NCI-H510A treated with DMSO at 0.1 percent for 48 hours (cell line): ENCODE measurements around the gene MAEA.

ENCODE experiments used
- DNase-seq: peaks from one replicate; lab custom pipeline; 2025; lab: John Stamatoyannopoulos, UW

MAEA gene

DNA sequence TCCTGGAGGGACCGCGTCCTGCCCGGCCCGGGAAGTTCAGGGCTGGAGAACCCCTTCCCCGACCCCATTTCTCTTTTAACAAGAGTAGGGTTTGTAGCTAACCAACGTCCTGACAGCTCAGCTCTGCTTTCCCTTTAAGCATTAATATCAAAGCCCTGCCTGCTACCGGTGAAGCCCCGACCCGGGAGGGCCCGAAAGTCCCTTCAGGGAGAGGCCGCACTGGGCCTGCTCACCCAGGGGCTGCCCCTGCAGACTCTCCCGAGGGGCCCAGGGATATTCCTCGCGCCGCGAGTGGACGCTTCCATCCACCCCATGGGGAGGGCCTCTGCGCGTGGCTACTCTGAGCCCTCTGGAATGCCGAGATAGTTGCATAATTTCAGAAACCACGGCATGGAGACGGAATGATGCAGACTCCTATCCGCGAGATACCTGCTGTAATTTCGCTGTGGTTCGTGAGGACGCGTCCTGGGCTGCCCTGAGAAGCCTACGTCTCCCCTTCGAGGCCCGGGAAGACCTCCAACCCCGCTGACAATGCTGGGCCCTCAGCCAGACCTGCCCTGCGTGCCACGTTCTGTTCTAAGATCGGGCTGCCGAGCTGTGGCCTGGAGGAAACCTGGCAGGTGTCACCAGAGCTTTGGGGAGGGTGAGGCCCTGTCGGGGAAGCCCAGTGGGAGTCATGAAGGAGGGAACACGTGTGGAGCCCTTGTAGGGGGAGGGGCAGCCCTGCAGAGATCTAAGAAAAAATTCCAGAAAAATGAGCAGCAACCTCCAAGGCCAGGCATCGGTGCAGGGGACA, 39.8 kb upstream of the MAEA start:
- no peak for DNase-seq

GRCh38 chr4:1250527-1250812, 39.2 kb upstream of the MAEA start:
- DNase-seq: no peak

DNA sequence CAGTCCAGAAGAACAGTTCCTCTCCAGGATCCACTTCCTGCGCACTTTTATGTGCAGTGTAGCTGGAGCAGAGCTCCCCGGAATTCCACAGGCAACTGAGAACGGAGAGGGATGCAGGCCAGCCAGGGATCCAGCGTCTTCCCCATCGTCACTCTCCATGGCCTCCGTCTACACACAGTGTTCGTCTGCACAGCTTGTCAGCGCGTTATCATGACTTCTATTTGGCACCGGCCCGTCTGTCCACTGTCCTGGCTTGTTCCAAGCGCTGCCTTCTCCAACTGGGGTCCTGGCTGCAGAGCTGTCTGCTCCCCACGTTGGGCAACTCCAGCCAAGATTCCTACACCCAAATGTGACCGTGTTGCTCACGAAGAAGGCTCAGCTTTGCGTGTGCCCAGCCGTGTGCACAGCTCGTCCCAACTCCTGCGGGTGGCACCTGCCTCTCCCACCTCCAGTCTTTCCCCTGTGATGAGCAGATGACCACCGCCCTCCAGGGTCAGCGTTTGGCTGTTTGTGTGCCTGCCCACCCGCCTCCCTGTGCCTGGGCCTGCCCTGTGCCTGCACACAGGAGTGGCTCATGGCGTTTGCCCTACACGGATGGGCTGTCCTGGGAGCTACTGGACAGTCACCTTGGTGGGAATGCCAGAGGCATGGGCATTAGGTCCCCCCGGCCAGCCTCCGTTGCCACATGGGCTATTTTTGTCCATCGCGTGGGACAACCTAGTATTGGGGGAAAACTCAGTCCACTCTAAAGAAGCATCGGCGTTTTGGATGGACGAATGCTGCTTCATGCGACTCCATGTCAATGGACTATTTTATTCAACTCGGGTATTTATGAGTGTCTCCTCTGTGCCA, 38.5 kb upstream of the MAEA start:
- no peak for DNase-seq

DNA sequence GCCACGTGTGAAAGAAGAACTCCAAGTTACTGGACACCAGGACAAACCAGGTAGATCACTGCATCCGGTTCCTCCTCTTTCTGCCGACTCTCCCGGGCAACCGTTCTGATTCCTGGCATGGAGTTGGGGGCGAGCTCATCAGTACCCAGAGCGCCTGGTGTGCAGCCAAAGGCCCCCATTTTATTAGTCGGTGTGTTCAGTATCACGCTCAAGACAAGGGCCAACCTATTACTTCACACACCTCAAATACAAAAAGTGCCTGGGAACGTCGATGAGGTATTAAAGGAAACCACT, 38.0 kb upstream of the MAEA start:
- DNase-seq: no peak

DNA sequence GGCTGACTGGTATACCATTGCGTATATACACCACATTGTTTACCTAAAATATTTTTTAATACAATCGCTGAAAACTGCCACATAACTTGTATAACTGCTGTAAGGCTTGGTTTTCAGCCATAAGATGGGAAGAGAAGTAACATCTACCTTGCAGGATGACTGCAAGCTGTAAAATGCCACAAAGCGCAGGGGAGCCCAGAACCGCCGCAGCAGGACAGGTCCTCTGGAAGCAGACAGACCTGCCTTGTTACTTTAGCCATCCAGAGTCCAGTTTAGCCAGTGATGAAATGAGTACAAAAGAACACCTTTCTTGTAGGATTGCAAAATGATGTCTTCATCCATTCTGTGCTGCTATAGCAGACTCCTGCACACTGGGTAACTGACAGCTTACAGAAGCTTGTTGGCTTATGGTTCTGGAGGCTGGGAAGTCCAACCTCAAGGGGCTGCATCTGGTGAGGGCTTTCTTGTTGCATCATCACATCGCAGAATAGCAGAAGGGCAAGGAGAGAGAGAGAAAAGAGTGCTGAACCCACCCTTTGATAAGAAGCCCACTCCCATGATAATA, 36.7 kb upstream of the MAEA start:
- no peak for DNase-seq

DNA sequence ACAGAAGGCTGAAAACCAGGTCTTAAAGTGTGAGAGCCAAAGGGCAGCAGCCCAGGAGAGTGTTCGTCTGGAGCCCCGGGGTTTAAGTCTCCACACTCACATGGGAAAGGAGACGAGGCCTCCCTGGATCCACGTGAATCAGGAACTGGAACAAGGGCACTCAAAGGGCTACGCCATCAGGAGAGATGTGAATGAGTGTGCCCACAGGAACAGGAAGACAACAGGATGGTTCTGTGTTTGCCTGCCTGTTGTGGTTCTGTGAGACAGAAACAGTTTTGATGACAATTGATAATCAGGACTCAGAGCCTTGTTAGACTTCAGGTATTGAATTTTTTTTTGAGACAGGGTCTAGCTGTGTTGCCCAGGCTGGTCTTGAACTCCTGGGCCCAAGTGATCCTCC, 35.9 kb upstream of the MAEA start:
- DNase-seq: no peak

DNA sequence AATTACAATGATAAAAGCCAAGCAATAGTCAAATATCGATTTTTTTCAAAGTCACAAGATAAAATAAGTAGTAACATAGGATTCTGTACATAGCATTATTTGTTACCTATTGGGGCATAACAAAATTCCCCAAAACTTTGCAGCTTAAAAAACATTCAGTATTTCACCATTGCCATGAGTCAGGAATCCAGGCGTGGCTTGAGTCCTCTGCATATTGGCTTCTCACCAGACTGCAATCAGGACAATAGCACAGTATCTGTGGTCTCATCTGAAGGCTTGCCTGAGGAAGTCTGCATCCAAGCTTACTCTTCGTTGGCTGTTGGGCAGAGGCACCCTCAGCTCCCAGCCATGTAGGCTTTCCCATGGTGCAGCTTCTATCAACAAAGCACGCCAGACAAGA, 34.5 kb upstream of the MAEA start:
- no peak for DNase-seq

- DNase-seq: no peak
These were observed 34.0 kb upstream of the MAEA start for GRCh38 chr4:1255699-1256098.

DNA sequence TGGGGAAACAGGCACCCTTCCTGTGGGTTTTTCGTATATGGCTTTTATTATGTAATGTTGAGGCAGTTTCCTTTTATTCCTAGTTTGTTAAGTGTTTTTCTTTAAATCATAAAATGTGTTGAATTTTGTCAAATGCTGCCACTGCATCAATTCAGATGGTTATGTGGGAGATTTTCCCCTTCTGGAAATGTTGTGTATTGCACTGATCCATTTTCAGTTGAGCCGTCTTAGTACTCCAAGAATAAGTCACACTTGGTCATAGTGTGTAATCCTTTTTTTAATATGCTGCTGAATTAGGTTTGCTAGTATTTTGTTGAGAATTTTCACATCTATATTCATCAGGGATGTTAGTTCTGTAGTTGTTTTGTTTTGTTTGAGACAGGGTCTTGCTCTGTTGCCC, 31.2 kb upstream of the MAEA start:
- no peak for DNase-seq

- no peak for DNase-seq
These were observed 29.7 kb upstream of the MAEA start for GRCh38 chr4:1259966-1260365.

DNA sequence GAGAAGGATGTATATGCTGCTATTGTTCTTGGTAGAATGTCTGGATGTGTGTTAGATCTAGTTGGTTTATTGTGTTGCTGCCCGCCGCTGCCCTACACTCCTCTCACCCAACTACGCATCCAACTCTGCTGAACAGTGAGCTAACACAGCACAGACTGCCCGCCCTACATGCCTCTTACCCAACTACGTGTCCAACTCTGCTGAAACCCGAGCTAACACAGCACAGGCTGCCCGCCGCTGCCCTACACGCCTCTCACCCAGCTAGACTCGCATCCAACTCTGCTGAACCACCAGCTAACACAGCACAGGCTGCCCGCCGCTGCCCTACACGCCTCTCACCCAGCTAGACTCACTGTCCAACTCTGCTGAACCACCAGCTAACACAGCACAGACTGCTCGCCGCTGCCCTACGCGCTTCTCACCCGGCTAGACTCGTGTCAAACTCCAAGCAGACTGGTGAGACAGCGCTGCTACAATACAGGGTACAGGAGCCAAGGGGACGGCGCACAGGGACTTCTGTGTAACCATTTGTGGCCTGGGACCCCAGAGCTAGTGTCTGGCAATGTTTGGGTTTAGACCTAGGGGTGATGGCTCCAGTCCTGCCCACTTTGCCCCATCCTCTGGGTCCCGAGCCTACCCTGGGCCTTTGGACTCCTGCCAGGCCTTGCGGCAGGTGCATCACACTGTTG, 29.1 kb upstream of the MAEA start:
- DNase-seq: peak; percentile 4

DNA sequence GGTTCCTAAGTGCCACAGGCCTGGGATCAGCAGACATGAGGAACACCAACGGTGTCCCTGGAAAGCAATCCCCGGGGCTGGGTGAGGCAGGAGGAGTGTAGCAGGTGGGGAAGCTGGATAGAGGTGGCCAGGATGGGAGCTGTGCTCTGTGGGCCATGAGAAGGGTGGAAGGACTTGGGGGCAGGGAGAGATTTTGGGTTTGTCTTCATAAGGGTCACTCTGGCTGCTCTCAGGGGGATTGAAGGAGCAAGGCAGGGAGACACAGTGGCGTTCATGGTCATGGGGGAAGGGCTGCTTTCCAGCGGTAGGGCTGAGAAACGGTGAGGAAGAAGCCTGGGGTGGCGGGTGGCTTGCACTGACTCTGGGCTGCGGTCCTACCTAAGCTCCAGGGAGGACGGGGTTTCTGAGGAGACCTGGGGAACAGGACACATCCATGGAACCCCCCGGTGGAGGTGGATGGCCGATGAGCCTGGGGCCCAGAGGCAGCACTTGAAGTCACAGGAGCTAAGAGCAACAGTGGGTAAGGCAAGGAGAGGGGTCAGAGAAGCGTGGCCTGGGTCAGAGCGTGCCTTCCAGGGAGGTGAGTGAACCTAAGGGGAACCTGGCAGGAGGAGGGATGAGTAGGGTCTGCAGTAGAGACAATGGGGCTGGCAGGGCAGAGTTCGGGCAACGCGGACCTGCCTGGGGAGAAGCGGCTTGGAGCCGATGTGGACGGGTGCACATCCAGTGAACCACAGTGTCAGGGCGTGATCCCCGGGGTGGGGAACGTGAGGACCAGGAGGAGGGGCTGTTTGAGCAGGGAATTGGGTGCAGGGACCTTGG, 28.4 kb upstream of the MAEA start:
- DNase-seq: no peak

DNA sequence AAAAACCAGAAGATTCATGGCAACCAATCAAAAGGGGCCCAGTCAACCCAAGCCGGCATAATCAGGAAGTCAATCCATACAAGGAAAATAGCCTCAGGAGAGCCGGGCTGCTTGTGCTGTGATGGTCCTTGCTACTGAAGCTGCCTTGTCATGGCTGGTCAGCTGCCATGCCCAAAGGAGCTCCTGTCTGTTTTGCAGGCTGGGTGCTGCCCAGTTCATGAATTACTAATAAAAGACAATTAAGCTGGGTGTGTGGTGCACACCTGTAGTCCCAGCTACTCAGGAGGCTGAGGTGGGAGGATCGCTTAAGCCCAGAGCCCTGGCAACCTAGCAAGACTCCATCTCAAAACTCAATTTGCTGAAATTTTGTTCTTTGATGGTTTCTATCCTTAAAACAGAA, 24.7 kb upstream of the MAEA start:
- no peak for DNase-seq

DNA sequence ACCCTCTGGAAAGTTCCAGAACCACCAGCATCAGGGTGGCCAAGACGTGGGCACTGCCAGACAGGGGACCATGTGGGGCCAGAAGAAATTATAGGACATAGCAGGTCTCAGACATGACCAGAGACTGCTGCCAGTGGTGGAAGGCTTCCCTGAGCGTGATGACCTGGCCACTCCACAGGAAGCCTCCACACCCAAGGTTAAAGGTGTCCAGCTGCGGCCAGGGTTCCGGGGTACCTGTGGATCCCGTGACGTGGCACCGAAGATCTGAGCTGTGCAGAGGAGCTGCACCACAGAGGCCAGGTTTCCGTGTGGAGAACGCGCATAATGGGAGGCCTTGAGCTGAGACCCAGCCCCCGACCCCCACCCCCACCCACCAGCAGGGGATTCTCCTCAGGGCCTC, 24.3 kb upstream of the MAEA start:
- no peak for DNase-seq

DNA sequence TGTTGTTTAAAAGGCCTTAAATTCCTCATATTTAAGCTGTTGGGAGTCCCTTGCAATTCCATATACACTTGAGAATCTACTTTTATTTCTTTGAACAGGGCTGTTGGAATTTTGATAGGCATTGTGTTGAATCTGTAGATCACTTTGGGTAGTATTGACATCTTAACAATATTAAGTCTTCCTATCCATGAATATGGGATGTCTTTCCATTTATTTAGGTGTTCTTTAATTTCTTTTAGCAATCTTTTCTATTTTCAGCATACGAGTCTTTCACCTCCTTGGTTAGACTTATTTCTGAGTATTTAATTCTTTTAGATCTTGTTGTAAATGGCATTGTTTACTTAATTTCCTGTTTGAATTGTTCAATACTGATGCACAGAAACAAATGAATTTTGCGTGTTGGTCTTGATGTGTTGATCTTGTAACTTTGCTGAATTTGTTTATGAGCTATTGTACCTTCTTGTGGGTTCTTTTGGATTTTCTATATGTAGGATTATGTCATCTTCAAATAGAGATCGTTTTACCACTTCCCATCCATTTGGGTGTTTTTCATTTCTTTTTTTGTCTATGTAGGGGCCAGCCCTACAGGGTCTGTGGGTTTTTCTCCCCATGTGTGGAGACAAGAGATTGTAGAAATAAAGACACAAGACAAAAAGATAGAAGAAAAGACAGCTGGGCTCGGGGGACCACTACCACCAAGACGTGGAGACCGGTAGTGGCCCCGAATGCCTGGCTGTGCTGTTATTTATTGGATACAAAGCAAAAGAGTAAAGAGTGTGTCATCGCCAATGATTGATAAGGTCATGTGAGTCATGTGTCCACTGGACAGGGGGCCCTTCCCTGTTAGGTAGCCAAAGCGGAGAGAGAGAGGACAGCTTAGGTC, 22.6 kb upstream of the MAEA start:
- no peak for DNase-seq

DNA sequence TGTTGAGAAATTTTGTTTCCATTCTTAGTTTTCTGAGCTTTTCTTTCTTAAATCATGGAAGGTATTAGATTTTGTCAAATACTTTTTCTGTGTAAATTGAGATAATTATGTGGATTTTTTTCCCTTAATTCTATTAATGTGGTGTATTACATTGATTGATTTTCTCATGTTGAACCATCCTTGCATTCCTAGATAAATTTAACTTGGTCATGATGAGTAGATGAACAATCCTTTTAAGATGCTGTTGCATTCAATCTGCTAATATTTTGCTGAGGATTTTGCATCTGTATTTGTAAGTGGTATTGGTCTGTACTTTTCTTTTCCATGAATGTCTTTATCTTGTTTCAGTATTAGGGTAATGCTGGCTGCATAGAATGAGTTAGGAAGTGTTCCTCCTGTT, 20.5 kb upstream of the MAEA start:
- no peak for DNase-seq

DNA sequence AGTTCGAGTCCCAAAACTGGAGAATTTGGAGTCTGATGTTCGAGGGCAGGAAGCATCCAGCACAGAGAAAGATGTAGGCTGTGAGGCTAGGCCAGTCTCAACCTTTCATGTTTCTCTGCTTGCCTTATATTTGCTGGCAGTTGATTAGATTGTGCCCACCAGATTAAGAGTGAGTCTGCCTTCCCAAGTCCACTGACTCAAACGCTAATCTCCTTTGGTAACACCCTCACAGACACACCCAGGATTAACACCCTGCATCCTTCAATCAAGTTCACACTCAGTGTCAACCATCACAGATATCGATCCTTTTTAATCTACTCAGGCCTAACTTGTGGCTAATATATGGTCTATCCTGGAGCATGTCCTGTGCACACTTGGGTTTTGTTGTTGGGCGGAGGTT, 18.0 kb upstream of the MAEA start:
- no peak for DNase-seq

DNA sequence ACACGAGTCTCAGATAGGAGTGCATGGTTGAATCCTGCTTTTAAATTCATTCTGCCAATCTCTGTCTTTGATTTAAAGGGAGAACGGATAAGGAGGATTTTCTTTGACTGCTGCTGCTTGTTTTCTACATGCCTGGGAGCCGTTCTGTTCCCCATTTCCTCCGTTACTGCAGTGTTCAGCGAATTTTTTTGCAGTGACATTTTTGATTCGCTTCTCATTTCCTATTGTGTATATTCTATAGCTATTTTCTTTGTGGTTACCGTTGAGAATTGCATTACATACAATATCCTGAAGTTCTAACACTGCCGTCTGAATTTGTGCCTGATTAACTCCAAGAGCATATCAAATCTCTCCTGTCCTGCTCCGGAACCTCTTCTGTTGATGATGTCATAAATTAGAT, 14.8 kb upstream of the MAEA start:
- no peak for DNase-seq

DNA sequence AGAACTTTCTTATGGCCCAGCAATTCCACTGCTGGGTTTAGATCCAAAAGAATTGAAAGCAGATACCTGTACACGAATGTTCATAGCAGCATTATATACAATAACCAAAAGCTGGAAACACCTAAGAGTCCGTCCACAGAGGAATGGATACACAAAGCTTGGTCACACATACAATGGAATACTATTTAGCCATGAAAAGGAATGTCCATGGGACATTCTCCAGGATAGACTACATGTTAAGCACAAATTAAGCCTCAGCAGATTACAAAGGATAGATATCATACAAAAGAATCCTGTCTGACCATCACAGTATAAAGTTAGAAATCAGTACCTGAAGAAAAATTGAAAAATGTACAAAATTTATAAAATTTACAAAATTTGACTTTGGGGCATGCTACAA, 12.7 kb upstream of the MAEA start:
- no peak for DNase-seq

DNA sequence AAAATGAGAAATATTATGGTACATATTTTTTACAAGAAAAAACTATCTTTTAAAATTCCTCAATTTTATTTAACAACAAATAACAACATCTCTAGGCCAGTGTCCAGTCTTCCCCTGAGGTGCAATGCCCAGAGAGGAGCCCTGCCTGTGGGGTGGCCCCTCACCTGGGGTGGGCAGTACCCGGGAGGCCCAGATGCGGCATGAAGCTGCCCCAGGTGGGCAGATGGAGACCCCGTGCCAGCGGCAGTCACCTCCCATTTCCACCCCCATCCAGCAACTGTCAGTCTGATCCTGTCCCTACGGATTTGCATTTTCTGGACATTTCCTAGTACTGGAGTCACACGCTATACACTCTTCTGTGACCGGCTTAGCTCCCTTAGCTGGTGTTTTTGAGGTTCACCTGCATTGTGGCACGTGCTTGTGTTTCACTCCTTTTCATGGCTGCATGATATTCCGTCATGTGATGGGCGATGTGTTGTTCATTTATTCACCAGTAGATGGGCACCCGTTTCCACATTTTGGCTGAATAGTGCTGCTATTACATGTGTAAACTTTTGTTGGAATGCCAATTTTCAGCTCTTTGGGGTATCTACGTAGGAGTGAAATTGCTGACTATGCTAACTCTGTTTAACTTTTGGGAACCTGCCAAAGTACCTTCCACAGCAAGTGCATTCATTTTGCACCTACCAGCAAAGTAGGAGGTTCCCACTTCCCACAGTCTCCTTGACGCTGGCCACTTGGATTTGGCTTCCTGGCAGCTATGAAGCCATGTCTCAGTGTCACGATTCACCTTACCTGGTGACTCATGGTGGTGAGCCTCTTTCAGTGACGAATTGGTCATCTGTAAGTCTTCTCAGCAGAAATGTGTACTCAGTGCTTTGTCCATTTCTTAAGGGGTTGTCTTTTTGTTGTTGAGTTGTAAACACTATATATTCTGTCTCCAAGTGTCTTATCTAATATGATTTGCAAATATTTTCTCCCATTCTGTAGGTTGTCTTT, 11.7 kb upstream of the MAEA start:
- DNase-seq: no peak
